Panc1 (cell line): ENCODE measurements around the gene MAGEA11.

Experiments used
- CTCF ChIP-seq: fragments of 450-650 bp; IDR thresholded peaks from 2 replicates; pipeline ENCODE4 v1.5.1; 2017; ENCODE audit warnings: mild to moderate bottlenecking
- POLR2AphosphoS5 ChIP-seq: IDR thresholded peaks from 2 replicates; pipeline ENCODE4 v1.6.1; 2012; ENCODE audit warnings: mild to moderate bottlenecking, low read depth, low read length, moderate library complexity
- REST ChIP-seq, 2 experiments: IDR thresholded peaks; 2 replicates each; pipeline ENCODE4 v1.6.1; 2011 to 2012; ENCODE audit warnings: low read depth in 2 of 2, control low read depth in 1 of 2, low read length in 1 of 2, mild to moderate bottlenecking in 1 of 2, moderate library complexity in 1 of 2; ENCODE audit not compliant: insufficient read depth in 1 of 2
- SIN3A ChIP-seq: IDR thresholded peaks from 2 replicates; pipeline ENCODE4 v1.6.1; 2012; ENCODE audit warnings: low read depth, mild to moderate bottlenecking, low read length, moderate library complexity, borderline replicate concordance; ENCODE audit not compliant: insufficient read depth
- TCF7L2 ChIP-seq: IDR thresholded peaks from 2 replicates; pipeline ENCODE4 v1.6.1; 2011; ENCODE audit warnings: mild to moderate bottlenecking, low read depth, low read length, inconsistent platforms

- TF ChIP-seq CTCF (no peak), POLR2AphosphoS5 (no peak), TCF7L2 (no peak), REST (IDR thresholded peaks at IDR 0.05; ENCODE audit: insufficient read depth in 1 of 2, low read depth in 2 of 2, low read length in 1 of 2) (no peak), SIN3A (no peak)
These were observed 23.9 kb upstream of the MAGEA11 start for GRCh38 chrX:149687991-149688390.
